H1 (cell line): Measurements from ENCODE around the gene CDRT15L2. TPM values are rescaled to one million over a fixed set of nuclear protein-coding genes. Genes with fewer than 3 reads are reported as not detected.
"Not testable (repeated sequence)": the region's sequence is repeated elsewhere in the genome, so short reads cannot be mapped to it uniquely, and the experiment has no call there.

Experiments used
- CTCF ChIA-PET: fragments of 300-600 bp; sonication (Branson Sonifier 250); formaldehyde crosslinking; loops from one replicate; lab custom pipeline; 2021; ENCODE audit not compliant: partially characterized antibody; lab: Charles Lee
- POLR2A ChIA-PET: fragments of 300-600 bp; sonication (Branson Sonifier 250); formaldehyde crosslinking; loops from one replicate; lab custom pipeline; 2021; ENCODE audit warnings: inconsistent platforms; ENCODE audit not compliant: partially characterized antibody; lab: Charles Lee
- DNase-seq, 2 experiments: peaks; one replicate each; pipeline versions ENCODE4 v3.0.0 to v3.0.0-alpha.2; 2010 to 2022; ENCODE audit warnings: low spot score in 2 of 2, low read depth in 1 of 2, mixed read lengths in 1 of 2
- FAIRE-seq: peaks from 2 replicates; lab custom pipeline; 2011; peaks lifted over from hg19 to GRCh38; lab: Jason Lieb, UNC
- H2AFZ ChIP-seq: 2 replicates; pipeline ENCODE4 v1.8.1; 2012; ENCODE audit warnings: low read length, inconsistent platforms
- H2AK5ac ChIP-seq: 2 replicates; pipeline ENCODE4 v1.6.1; 2013; ENCODE audit warnings: low read depth, low read length
- H2BK120ac ChIP-seq: replicated peaks from 2 replicates; pipeline ENCODE3; 2013; ENCODE audit warnings: low read depth, low read length, inconsistent platforms
- H2BK12ac ChIP-seq: 2 replicates; pipeline ENCODE4 v1.6.1; 2013; ENCODE audit warnings: low read depth, low read length
- H2BK15ac ChIP-seq: 2 replicates; pipeline ENCODE4 v1.6.1; 2013; ENCODE audit warnings: low read length
- H2BK20ac ChIP-seq: 2 replicates; pipeline ENCODE4 v1.6.1; 2013; ENCODE audit warnings: low read length
- H2BK5ac ChIP-seq: 2 replicates; pipeline ENCODE4 v1.6.1; 2013; ENCODE audit warnings: low read depth, low read length
- H3K14ac ChIP-seq: 2 replicates; pipeline ENCODE4 v1.6.1; 2013; ENCODE audit warnings: inconsistent platforms; ENCODE audit not compliant: insufficient read length
- H3K18ac ChIP-seq: 2 replicates; pipeline ENCODE4 v1.6.1; 2013; ENCODE audit warnings: low read length; ENCODE audit errors: extremely low read depth
- H3K23ac ChIP-seq: 2 replicates; pipeline ENCODE4 v1.6.1; 2013; ENCODE audit warnings: inconsistent platforms; ENCODE audit not compliant: insufficient read length
- H3K23me2 ChIP-seq: 2 replicates; pipeline ENCODE4 v1.6.1; 2013; ENCODE audit warnings: low read depth, low read length
- H3K27ac ChIP-seq: 2 replicates; pipeline ENCODE4 v1.6.1; 2011; ENCODE audit warnings: low read depth, low read length, inconsistent platforms
- H3K27me3 ChIP-seq, 4 experiments: replicated peaks in 1 of 4; 1 replicate in 1 of 4; 2 replicates in 3 of 4; pipeline versions ENCODE4 v1.6.1 to v1.8.1; 2011 to 2013; ENCODE audit warnings: low read length in 3 of 4, mild to moderate bottlenecking in 3 of 4, inconsistent platforms in 2 of 4, mixed read lengths in 2 of 4, moderate library complexity in 1 of 4; ENCODE audit not compliant: control insufficient read depth in 3 of 4, insufficient read depth in 3 of 4; ENCODE audit errors: extremely low read depth in 1 of 4
- H3K36me3 ChIP-seq, 4 experiments: 2 replicates each; pipeline versions ENCODE4 v1.6.1 to v1.8.1; 2011 to 2013; ENCODE audit warnings: mild to moderate bottlenecking in 4 of 4, low read length in 3 of 4, moderate library complexity in 2 of 4, control low read depth in 1 of 4, inconsistent platforms in 1 of 4; ENCODE audit not compliant: insufficient read depth in 4 of 4, control insufficient read depth in 2 of 4
- H3K4ac ChIP-seq: replicated peaks from 2 replicates; pipeline ENCODE3; 2013; ENCODE audit warnings: low read length, low read depth, mixed read lengths, inconsistent platforms; ENCODE audit not compliant: insufficient read length
- H3K4me1 ChIP-seq, 4 experiments: replicated peaks in 1 of 4; 1 replicate in 1 of 4; 2 replicates in 3 of 4; pipeline versions ENCODE4 v1.6.1 to v1.8.1; 2011 to 2013; ENCODE audit warnings: low read length in 3 of 4, inconsistent platforms in 2 of 4, mixed read lengths in 1 of 4; ENCODE audit not compliant: insufficient read depth in 4 of 4, control insufficient read depth in 3 of 4
- H3K4me2 ChIP-seq, 2 experiments: 2 replicates each; pipeline versions ENCODE4 v1.6.1 to v1.8.1; 2011 to 2013; ENCODE audit warnings: low read depth in 2 of 2, low read length in 2 of 2, control low read depth in 1 of 2, inconsistent platforms in 1 of 2, mild to moderate bottlenecking in 1 of 2; ENCODE audit not compliant: insufficient read depth in 1 of 2
- H3K4me3 ChIP-seq, 4 experiments: fragments of 200-600, 300-600 bp in 1 of 4; sonication (generic), shearing (Covaris generic), sonication (Bioruptor Twin) in 1 of 4; 2 replicates each; pipeline versions ENCODE4 v1.5.1 to v1.8.1; 2011 to 2016; ENCODE audit warnings: low read length in 4 of 4, low read depth in 3 of 4, control low read depth in 2 of 4, inconsistent platforms in 2 of 4, mild to moderate bottlenecking in 2 of 4, mixed read lengths in 1 of 4, moderate library complexity in 1 of 4; ENCODE audit not compliant: insufficient read depth in 2 of 4; ENCODE audit errors: extremely low read depth in 1 of 4
- H3K56ac ChIP-seq: replicated peaks from 2 replicates; pipeline ENCODE3; 2013; ENCODE audit warnings: low read depth, mild to moderate bottlenecking, mixed read lengths, low read length, inconsistent platforms; ENCODE audit not compliant: insufficient read length
- H3K79me1 ChIP-seq: 2 replicates; pipeline ENCODE4 v1.6.1; 2013; ENCODE audit warnings: low read depth, low read length, control low read depth
- H3K79me2 ChIP-seq, 2 experiments: 2 replicates each; pipeline versions ENCODE4 v1.6.1 to v1.8.1; 2012 to 2013; ENCODE audit warnings: low read length in 2 of 2, mild to moderate bottlenecking in 2 of 2, inconsistent platforms in 1 of 2; ENCODE audit not compliant: insufficient read depth in 2 of 2, control insufficient read depth in 1 of 2
- H3K9ac ChIP-seq, 4 experiments: replicated peaks in 1 of 4; 1 replicate in 1 of 4; 2 replicates in 3 of 4; pipeline versions ENCODE4 v1.6.1 to v1.8.1; 2011 to 2013; ENCODE audit warnings: low read depth in 3 of 4, low read length in 3 of 4, control low read depth in 2 of 4, mild to moderate bottlenecking in 2 of 4, moderate library complexity in 2 of 4, inconsistent platforms in 1 of 4; ENCODE audit errors: extremely low read depth in 1 of 4
- H3K9me3 ChIP-seq, 2 experiments: 2 replicates each; pipeline versions ENCODE4 v1.6.1 to v1.8.1; 2012 to 2013; ENCODE audit warnings: mild to moderate bottlenecking in 2 of 2, moderate library complexity in 2 of 2, control low read depth in 1 of 2, inconsistent platforms in 1 of 2, low read depth in 1 of 2, low read length in 1 of 2, mixed read lengths in 1 of 2; ENCODE audit not compliant: insufficient read depth in 2 of 2
- H4K20me1 ChIP-seq, 2 experiments: replicated peaks in 1 of 2; 2 replicates each; pipeline versions ENCODE3 to v1.8.1; 2011 to 2013; ENCODE audit warnings: inconsistent platforms in 2 of 2, low read length in 2 of 2, mild to moderate bottlenecking in 1 of 2; ENCODE audit not compliant: insufficient read depth in 2 of 2, control insufficient read depth in 1 of 2
- H4K5ac ChIP-seq: 2 replicates; pipeline ENCODE4 v1.6.1; 2013; ENCODE audit warnings: low read length, low read depth, mixed read lengths, inconsistent platforms; ENCODE audit not compliant: insufficient read length
- H4K8ac ChIP-seq: 2 replicates; pipeline ENCODE4 v1.8.0; 2013; ENCODE audit warnings: mild to moderate bottlenecking, moderate library complexity, low read length, inconsistent platforms; ENCODE audit not compliant: insufficient read depth; ENCODE audit errors: extremely low read depth
- H4K91ac ChIP-seq: replicated peaks from 2 replicates; pipeline ENCODE3; 2013; ENCODE audit warnings: low read length, mixed read lengths, inconsistent platforms; ENCODE audit not compliant: insufficient read length
- WGBS, 2 experiments: shearing (Covaris generic) in 1 of 2; methylation state at CpG; one replicate each; pipeline versions ENCODE4 v1.1.6 to v1.1.7; 2013 to 2015; ENCODE audit warnings: low lambda C conversion rate in 2 of 2, mixed read lengths in 2 of 2, inconsistent platforms in 1 of 2, low coverage in 1 of 2, missing lambda C conversion rate in 1 of 2; ENCODE audit not compliant: insufficient replicate concordance in 2 of 2, insufficient coverage in 1 of 2, insufficient read length in 1 of 2; ENCODE audit errors: extremely low coverage in 1 of 2, missing lambda C conversion rate in 1 of 2; 5-methylcytosine and 5-hydroxymethylcytosine counted together
- long read RNA-seq, 2 experiments: library from RNA in 1 of 2; library from capped mRNA in 1 of 2; stranded (forward); transcript quantifications; one replicate each; pipeline ENCODE4 v2.0.0, GENCODE V29; 2021; ENCODE audit warnings: inconsistent platforms in 1 of 2
- polyA minus RNA-seq, 3 experiments: library from RNA; depleted of rRNA, polyadenylated mRNA; stranded (reverse); fragments of >200 nt; gene quantifications; 1 replicate in 2 of 3; 2 replicates in 1 of 3; pipeline ENCODE4 v1.2.3, GENCODE V29; 2011
- polyA plus RNA-seq, 7 experiments: library from polyadenylated mRNA; depleted of rRNA in 3 of 7; stranded (reverse) in 5 of 7; unstranded in 2 of 7; fragments of >200 nt in 5 of 7; fragments of 200-250 nt in 2 of 7; gene quantifications; 1 replicate in 5 of 7; 2 replicates in 1 of 7; 4 replicates in 1 of 7; pipeline versions ENCODE4 v1.2.1 to v1.2.3, GENCODE V29; 2011 to 2013; ENCODE audit warnings: missing spikeins in 2 of 7, mixed read lengths in 2 of 7
- total RNA-seq: library from RNA; stranded (reverse); fragmentation: NEBNext Ultra II Directional; extraction: Animal tissue kit (Norgen Biotek cat#: 25700); gene quantifications from 2 replicates; pipeline ENCODE4 v1.2.1, GENCODE V29; 2021

The CDRT15L2 gene
- total RNA-seq (not detected in 2 replicates), polyA plus RNA-seq (2011; rRNA removed) (not detected in 2 replicates), polyA minus RNA-seq (2011; rRNA and poly(A)+ RNA removed) (not detected in 2 replicates)
- polyA plus RNA-seq (2011; cell fraction: cytosol; rRNA removed): not detected
- not detected for polyA plus RNA-seq (2011; cell fraction: nucleus; rRNA removed)
- not detected in 4 replicates for polyA plus RNA-seq (2012, experiment 1 of 2)
- polyA plus RNA-seq (2012, experiment 2 of 2): not detected
- polyA plus RNA-seq (2013, experiment 1 of 2): not detected
- polyA plus RNA-seq (2013, experiment 2 of 2): not detected
- polyA minus RNA-seq (2011; cell fraction: cytosol; rRNA and poly(A)+ RNA removed): not detected
- not detected for polyA minus RNA-seq (2011; cell fraction: nucleus; rRNA and poly(A)+ RNA removed)
- long read RNA-seq, experiment 1: 0 reads
- long read RNA-seq, experiment 2: 0 reads

DNA sequence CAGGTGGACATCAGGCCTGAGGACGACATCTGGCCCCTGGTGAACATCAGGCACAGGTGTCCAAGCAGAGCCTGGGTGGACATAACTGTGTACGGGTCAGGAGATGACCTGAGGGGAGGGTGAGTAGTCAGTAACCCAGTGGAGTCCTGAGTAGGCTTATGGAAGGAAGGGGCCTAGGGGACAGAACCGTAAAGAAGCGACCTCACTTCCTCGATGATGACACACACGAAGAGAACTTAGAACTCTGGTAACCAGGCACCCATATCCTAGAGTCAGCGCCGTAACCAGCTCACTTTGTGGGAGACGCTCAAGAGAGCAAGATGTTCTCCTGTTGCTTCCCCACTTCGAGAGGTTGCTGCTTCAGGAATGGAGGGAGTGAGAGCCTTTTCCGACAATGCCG lies at the start of gene CDRT15L2:
CDRT15L2 (plus strand) TSS at position 301 of the 400 bp plus-strand sequence; CDS start at position 321, 20 bp downstream.
- H3K56ac ChIP-seq, H4K8ac ChIP-seq, H3K4me2 ChIP-seq, H3K23me2 ChIP-seq, H3K4me3 ChIP-seq, H3K79me1 ChIP-seq, H4K5ac ChIP-seq, H3K4me1 ChIP-seq, H2AFZ ChIP-seq, H3K18ac ChIP-seq, DNase-seq, H2BK20ac ChIP-seq, H3K23ac ChIP-seq, H2BK12ac ChIP-seq, H2BK5ac ChIP-seq, H4K91ac ChIP-seq, H3K27me3 ChIP-seq, H2BK15ac ChIP-seq, H2BK120ac ChIP-seq, H3K14ac ChIP-seq, FAIRE-seq, H3K27ac ChIP-seq, CTCF ChIA-PET, H4K20me1 ChIP-seq, H3K9ac ChIP-seq, H3K9me3 ChIP-seq, H3K4ac ChIP-seq, H2AK5ac ChIP-seq, H3K79me2 ChIP-seq, H3K36me3 ChIP-seq, POLR2A ChIA-PET: not testable (repeated sequence)
- WGBS, 2 experiments: 95% methylated on average over 10 of the region's 12 CpGs; no CpG with 5 or more reads in 1 of the 2 experiments
